Daoy (cell line): ENCODE measurements around the gene CDH15. TPM values are rescaled to one million over a fixed set of nuclear protein-coding genes. Genes with fewer than 3 reads are reported as not detected.

ENCODE experiments used
- DNase-seq: peaks from one replicate; pipeline ENCODE4 v3.0.0-alpha.2; 2015; ENCODE audit warnings: low read depth
- total RNA-seq: library from RNA; depleted of rRNA; stranded (reverse); fragments of >200 nt; shearing (Covaris generic); gene quantifications from 2 replicates; pipeline ENCODE4 v1.2.3, GENCODE V29; 2014

Gene CDH15
- total RNA-seq, 1 experiment from 2014 or later, result not detected

DNA sequence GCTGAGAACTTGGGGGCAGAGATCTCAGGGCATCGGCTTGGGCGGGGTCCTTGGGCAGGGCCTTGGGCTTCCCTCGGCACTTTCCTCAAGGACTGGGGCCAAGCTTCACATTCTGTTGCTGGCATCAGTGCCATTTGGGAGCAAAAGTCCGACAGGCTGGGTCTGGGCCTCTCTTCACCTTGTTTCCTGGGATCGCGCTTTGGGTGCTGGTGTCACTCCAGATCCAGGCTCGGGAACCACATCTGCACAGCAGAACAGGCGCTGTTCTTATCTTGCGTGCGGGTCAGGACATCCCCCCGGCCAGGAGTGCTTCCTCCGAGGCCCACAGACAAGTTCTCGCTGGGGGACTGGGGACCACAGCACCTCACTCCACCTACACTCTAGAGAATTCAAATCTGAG lies 31.1 kb upstream of the CDH15 start:
- DNase-seq, result no peak

DNA sequence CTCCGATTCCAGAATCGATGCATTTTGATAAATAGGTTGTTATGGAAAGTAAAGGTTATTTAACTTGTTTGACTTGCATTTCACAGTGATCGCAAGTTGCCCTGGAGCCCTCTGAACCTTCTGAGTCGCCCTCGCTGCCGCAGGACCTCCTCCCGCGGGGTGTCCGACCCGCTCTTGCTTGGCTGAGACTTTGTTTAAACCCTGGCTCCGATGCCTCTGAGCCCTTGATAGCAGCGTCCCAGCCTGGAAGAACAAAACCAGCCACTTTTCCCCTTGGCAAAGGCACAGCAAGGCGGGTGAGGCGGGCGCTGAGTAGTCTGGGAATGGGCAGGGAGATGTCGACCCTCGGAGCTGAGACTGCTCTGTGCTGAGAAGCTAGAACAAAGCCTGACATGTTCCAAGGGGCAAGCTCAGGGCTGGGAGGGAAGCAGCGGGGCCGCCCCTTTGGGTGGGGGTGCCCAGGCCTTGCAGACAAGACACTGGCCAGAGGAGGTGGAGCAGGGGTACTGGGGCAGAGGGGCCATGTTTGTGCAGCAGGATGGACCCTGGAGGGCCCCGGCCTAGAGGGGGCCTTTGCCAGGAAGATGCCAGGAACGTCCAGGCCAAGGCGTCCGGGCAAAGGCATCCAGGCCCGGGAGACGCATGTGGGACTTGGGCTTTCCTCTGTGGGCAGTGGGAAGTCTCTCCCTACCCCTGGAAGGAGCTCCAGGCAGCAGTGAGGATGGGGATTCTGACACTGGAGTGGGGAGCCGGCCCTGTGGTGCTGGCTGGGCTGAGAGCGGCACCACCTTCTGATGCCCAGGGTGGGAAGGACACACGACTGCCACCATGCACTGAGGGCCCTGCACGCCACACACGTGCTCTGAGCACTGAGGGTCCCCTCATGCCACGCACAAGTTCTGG lies 30.3 kb upstream of the CDH15 start:
- DNase-seq, result no peak

GRCh38 chr16:89141884-89142267 lies 29.7 kb upstream of the CDH15 start:
- no peak for DNase-seq

DNA sequence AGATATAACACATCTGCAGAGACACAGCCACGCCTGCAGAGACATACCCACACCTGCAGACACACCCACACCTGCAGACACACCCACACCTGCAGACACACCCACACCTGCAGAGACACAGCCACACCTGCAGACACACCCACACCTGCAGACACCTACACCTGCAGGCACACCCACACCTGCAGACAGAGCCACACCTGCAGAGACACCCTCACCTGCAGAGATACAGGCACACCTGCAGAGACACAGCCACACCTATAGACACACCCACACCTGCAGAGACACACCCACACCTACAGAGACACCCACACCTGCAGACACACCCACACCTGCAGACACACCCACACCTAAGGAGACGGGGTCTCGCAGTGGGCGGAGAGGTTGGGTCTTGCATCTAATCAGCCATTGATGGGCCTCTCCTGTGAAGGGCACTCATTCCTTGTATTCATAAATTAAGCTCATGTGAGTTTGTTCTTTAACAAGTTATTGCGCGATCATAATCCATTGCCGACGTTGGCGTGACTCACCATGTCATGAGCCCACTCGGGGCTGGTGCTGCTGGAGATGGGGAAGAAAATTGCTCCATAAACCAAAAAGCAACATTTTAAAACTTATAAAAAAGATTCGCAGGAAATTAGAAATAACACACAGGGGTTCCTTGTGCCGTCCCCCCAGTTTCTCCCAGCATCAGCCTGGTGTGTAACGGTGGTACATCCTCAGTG lies 28.9 kb upstream of the CDH15 start:
- no peak for DNase-seq

DNA sequence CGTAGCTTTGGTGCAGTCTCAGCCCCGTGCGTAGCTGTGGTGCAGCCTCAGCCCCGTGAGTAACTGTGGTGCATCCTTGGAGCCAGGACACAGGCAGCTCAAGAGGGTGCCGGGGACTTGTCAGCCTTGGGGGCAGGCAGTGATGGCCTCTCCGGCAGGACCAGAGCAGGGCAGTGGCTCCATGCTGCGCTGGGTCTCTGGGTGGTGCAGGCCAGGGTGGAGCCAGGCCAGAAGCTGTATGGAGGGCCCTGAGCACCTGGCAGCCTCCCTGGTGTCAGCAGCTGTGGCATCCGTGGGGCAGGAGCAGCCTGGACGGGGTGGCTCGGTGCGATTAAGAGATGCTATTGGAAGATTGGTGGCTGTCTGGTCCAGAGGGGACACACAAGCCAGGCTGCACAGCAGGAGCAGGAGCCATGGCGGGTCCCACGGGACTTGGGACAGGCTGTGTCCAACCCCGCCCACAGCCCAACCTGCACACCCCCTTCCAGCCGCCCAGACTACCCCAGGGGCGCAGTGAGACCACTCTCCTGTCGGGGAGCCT lies 28.3 kb upstream of the CDH15 start:
- no peak for DNase-seq

DNA sequence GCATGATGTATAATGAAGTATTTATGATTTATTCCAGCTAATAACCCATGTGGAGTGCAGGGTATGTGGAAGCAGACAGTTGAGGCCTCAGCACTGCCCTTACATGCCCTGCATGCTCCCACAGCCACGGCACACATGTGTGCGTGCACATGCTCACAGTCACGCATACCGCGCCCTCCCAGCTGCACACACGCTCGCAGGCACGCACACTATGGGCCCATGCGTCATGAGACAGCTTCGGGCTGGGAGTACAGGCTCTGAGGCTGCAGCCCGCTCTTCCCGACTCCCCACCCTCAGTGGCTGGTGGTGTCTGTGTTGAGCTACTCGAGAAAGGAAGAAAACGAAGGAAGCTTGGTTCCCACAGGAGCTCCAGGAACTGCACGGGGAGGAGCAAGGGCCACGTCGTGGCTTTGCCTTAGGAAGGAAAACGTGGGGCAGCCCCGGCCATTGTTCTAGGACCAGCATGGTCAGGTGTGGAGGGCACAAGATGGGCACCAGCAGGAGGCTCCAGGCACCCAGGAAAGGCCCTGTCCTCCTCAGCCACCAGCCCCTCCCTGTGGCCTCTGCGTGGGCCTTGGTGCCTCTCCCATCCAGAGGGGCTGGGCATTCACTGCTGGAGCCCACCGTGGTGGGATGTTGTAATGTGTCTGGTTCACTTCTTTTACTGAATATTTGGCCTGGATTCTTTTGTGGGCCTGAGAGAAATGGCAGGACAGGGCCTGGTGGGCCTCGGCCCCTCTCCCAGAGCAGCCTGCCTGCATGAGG lies 27.5 kb upstream of the CDH15 start:
- no peak for DNase-seq

DNA sequence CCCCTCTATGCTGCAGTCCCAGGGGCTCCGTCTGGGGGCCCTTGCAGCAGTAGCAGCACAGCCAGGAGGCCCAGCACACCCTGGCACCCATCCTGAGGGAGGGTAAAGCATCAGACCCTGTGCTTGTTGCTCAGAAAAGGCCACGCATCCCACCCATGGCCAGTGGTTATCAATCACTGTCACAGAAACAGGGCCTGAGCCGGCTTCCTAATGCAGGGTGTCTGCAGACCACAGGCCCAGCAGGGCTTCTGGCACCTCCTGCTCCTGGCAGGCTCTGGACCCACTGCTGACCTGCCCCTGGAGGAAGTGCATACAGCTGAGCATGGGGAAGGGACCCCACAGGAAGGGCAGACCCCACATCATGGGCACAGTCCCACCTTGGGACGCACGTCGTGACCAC lies 26.9 kb upstream of the CDH15 start:
- DNase-seq, result no peak

DNA sequence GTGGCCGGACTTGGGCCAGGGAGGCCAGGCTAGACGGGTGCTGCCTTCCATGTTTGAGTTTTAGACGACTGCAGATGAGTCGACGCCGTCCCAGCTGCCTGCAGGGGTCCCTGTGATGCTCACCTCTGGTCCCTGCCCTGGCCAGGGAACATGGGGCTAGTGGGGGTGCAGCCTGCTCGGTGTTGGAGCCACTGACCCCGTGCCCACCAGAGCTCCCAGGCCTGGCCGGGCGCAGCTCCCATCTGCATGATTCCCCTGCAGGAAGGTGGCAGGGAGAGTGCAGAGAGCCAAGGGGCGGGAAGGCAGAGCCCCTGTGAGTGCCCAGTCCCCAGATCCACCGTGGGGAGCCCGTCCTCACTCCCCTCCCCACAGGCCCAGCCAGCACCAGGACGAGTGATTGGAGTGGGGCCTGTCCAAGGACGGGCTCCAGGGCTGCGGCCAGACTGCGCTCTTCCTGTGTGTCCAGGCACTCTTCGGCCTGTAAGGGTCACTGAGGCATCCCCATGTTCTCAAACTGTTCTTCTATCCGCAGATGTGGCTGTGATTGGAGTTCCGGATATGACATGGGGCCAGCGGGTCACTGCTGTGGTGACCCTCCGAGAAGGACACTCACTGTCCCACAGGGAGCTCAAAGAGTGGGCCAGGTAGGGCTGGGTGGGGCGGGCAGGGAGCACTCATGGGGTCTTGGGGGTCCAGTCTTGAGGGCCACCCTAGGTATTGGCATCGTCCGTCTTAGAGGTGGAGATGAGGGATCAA lies 26.0 kb upstream of the CDH15 start:
- DNase-seq, result no peak

DNA sequence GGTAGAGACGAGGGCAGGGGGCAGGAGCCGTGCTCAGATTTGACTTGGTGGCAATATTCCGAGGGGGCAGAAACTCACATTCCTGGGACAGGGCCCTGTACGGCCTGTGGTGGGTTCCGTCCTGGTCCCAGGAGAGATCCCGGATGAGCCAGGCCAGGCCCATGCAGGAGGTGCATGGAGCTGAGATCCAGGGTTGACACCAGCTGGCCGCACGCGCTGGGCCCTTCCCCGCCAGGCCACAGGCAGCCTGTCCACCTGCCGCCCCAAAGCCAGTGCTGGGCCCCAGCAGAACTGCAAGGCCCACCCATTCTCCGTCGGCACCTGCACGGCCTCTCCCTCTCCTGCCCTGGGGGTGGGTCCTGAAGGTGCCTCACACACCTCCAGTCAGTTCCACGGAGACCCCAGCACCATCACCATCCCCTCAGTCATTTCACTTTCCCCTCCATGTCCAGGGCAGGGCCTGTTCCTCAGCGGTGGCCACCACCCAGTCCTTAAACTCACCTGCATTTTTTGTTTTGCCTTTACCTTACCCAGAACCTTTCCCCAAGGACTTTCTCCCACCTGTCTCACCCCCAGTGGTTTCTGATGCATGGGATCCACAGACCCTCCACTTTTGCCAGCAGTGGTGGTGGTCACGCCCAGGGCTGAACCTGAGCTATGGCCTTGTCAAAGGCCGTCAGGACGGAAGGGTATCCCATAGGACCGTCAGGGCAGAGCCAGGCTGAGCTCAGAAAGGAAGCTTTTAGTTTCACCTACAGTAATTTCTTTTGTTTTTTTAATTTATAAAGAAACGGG lies 25.1 kb upstream of the CDH15 start:
- no peak for DNase-seq

- DNase-seq, result no peak
Observed at GRCh38 chr16:89147085-89147817, 24.3 kb upstream of the CDH15 start.

GRCh38 chr16:89149386-89149785 lies 22.2 kb upstream of the CDH15 start:
- no peak for DNase-seq

- no peak for DNase-seq
Observed at GRCh38 chr16:89150090-89150835, 21.3 kb upstream of the CDH15 start.

GRCh38 chr16:89150981-89151380 lies 20.6 kb upstream of the CDH15 start:
- no peak for DNase-seq

GRCh38 chr16:89152831-89153700 lies 18.5 kb upstream of the CDH15 start:
- DNase-seq, result no peak

DNA sequence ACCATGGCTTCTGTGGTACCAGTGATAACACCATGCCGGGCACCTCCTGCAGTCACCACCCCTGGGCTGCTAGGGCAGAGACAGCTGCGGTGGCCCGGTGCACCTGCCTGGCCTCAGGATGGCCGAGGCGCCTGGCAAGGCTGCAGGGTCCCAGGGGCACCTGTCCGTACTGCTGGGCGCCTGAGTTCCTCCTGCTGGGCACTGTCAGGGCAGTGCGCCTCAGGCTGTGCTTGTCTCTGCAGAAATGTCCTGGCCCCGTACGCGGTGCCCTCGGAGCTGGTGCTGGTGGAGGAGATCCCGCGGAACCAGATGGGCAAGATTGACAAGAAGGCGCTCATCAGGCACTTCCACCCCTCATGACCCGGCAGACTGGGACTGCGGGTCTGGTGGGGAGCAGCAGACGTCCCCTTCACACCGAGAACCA lies 17.7 kb upstream of the CDH15 start:
- DNase-seq, result no peak

DNA sequence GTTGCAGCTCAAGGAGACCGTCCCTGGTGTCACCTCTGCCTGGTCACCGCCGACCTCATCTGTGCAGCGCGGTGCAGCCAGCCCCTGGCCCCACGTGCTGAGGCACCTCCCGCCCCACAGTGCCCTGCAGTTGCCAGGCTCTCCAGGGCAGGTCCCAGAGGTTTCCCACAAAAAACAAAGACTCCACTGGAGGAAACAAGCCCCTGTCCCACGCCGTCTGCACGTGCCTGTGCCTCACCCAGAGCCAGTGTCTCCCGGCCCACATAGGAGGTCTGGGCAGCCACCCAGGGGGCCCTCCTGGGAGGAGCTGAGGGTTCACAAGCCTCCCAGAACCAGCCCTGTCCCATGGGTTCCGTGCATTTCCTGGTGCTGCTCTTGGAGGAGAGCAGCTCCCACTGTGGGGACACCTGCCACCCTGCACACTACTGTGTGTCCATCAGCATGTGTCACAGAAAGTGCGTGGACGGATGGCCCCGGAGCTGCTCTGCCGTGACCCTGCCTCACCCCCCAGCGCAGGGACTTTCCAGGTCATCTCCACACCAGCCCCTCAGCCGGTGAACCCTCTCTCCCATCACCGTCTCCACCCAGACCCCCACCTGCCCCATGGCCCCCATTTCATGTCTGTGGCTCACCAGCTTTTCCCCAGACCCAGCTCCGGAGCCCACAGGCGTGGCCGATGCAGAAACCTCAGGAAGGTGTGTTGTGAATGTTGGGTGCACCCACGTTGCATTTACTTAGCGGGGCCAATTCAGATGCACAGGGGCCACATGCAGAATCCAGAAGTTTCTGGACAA lies 17.0 kb upstream of the CDH15 start:
- DNase-seq, result no peak

DNA sequence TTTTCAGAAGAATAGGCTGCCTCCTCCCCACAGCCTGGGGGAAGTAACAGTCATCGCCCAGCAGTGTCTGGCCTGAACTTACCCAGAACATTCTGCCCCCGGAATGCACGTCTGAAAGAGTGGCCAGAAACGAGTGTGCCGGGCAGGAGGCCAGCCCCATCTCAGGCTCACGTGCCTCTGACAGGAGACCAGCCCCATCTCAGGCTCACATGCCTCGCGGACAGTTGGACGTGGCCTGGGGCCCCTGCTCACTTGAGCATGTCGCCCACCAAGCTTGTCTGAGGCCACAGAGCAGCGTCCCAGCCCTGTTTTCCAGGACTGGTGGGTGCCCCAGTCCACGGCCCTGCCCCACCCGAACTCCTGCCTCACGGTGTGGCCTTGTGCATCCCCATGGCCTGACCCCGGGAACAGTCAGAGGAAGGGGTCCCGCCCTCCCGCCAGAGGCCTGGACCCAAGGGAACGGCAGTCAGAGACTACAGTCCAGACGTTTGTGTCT lies 16.3 kb upstream of the CDH15 start:
- DNase-seq, result no peak
